ENCODE measurements around the gene BMPR1A.
A peak's percentile ranks its signal among the peaks of the same experiment; 100 is the strongest.

DNA sequence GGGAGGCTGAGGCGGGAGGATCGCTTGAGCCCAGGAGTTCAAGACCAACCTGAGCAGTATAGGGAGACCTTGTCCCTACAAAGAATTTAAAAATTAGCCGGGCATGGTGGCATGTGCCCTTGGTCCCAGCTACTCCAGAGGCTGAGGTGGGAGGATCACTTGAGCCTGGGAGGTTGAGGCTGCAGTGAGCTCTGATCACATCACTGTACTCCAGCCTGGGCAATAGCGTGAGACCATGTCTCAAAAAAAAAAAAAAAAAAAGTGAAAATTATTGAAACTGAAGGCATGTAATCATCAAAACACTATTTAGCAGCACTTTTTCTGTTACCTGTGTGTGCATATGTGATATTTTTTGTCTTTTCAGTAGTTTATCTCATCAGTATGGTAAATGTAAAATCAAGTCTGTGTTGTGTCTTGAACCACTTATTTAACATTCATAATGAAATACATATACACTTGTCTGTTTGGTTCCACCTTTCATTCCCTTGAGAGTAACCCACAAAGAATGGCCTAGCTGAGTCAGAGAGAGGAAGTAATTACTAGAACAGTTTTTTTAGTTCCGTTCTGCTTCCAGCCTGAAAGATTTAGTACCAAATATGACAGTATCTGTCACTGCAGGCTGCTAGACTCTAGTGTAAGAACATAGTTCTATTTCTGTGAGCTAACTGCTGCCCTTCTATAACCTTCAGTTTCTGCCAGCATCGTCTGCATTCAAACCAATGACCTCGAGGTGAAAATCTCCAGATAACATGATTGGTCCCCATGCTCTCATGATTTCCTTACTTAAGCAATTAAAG is 132.4 kb downstream of the BMPR1A start:
- peak; percentile 45; the same call in 1 of the 2 replicates for TF ChIP-seq FOXM1 (IDR thresholded peaks at IDR 0.05; ENCODE audit: low read depth, low read length)
- TF ChIP-seq, protein P1, sequence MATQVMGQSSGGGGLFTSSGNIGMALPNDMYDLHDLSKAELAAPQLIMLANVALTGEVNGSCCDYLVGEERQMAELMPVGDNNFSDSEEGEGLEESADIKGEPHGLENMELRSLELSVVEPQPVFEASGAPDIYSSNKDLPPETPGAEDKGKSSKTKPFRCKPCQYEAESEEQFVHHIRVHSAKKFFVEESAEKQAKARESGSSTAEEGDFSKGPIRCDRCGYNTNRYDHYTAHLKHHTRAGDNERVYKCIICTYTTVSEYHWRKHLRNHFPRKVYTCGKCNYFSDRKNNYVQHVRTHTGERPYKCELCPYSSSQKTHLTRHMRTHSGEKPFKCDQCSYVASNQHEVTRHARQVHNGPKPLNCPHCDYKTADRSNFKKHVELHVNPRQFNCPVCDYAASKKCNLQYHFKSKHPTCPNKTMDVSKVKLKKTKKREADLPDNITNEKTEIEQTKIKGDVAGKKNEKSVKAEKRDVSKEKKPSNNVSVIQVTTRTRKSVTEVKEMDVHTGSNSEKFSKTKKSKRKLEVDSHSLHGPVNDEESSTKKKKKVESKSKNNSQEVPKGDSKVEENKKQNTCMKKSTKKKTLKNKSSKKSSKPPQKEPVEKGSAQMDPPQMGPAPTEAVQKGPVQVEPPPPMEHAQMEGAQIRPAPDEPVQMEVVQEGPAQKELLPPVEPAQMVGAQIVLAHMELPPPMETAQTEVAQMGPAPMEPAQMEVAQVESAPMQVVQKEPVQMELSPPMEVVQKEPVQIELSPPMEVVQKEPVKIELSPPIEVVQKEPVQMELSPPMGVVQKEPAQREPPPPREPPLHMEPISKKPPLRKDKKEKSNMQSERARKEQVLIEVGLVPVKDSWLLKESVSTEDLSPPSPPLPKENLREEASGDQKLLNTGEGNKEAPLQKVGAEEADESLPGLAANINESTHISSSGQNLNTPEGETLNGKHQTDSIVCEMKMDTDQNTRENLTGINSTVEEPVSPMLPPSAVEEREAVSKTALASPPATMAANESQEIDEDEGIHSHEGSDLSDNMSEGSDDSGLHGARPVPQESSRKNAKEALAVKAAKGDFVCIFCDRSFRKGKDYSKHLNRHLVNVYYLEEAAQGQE (IDR thresholded peaks at IDR 0.05; ENCODE audit: low read depth, low read length): no peak

All from GM12878 (cell line).